ENCODE data around the gene REEP5.
A peak's percentile ranks its signal among the peaks of the same experiment; 100 is the strongest.
"Not testable (repeated sequence)": the region's sequence is repeated elsewhere in the genome, so short reads cannot be mapped to it uniquely, and the experiment has no call there.

Gene REEP5

DNA sequence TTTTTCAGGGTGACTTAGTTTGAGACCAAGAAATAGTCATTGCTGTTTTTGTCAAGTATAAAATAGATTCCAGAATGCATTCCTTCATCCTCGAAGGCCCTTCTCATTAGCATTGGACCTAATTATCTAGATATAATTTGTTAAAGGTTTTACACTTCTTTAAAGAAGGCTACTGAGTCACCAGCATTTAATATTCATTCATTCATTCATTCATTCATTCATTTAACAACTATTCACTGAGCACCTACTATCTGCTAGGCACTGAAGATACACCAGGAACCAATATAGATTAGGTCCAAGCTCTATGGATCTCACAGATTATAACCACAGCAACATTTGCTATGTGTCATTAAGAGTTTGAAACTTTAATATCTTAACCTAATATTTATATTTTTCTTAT, 11.1 kb upstream of the REEP5 start:
- no peak for DNase-seq (ENCODE audit: low read depth, low spot score)

DNA sequence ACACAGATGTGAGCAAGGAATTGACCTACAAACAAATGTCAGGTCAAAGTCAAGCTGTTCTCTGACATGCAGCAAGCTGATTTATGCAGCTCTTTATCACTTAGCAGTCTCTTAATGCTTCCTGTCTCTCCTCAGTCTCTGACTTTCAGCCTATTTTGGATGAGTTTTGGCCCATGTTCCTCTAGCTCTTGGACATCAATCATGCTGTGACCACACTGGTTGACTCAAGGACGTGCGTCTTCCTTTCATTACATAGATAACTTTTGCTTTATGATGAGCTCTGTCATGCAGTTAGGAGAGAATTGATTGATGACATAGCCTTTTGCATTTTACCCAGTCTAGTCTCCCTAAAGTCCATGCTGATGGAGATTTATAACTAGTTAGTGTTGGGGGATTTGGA, 9.4 kb upstream of the REEP5 start:
- DNase-seq (ENCODE audit: low read depth, low spot score) = no peak

DNA sequence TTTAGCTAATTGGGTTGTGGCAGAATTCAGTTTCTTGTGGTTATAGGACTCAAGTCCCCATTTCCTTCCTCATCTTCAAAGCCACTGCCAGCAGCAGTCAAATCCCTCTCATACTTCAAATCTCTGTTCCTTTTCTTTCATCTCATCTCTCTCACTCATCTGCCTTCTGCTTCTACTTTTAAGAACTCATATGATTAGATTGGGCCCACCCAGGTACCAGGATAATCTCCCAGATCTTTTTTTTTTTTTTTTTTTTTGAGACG, 8.0 kb upstream of the REEP5 start:
- no peak for DNase-seq (ENCODE audit: low read depth, low spot score)

DNA sequence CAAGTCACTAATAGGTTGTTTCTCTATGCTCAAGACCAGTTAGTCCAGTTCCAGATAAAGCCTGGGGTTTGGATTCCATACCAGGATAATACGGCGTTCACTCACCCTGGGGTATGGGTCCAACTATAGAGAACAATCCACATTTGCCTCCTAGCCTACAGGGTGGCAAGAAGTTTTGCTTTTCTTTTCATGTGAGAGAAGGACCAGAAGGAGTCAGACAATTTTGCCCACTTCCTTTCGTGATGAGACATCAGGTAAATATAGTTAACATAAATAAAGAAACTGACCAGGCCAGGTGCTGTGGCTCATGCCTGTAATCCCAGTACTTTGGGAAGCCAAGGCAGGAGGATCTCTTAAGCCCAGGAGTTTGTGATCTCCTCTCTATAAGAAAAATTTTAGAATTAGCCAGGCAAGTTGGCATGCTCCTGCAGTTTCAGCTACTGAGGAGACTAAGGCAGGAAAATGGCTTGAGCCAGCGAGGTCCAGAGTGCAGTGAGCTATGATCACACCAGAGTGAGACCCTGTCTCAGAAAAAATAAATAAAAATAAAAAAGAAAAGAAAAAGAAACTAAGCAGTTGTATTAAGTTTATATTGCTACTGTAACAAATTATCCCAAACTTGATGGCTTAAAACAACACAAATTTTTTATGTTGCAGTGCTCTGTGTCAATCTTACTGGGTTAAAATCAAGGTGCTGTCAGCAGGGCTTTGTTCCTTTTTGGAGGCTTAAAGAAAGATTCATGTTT, 7.5 kb upstream of the REEP5 start:
- DNase-seq (ENCODE audit: low read depth, low spot score) = no peak

DNA sequence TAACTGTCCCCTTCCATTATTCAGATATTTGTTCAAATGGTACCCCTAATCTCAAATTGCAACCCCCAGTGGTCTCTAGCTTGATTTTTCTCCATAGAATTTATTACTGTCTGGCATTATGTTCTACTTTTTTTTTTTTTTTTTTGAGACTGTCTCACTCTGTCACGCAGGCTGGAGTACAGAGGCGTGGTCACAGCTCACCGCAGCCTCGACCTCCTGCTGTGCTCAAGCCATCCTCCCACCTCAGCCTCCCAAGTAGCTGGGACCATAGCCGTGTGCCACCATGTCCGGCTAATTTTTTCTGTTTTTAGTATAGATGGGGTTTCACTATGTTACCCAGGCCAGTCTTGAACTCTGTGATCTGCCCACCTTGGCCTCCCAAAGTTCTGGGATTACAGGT, 2.0 kb upstream of the REEP5 start:
- no peak for DNase-seq (ENCODE audit: low read depth, low spot score)

DNA sequence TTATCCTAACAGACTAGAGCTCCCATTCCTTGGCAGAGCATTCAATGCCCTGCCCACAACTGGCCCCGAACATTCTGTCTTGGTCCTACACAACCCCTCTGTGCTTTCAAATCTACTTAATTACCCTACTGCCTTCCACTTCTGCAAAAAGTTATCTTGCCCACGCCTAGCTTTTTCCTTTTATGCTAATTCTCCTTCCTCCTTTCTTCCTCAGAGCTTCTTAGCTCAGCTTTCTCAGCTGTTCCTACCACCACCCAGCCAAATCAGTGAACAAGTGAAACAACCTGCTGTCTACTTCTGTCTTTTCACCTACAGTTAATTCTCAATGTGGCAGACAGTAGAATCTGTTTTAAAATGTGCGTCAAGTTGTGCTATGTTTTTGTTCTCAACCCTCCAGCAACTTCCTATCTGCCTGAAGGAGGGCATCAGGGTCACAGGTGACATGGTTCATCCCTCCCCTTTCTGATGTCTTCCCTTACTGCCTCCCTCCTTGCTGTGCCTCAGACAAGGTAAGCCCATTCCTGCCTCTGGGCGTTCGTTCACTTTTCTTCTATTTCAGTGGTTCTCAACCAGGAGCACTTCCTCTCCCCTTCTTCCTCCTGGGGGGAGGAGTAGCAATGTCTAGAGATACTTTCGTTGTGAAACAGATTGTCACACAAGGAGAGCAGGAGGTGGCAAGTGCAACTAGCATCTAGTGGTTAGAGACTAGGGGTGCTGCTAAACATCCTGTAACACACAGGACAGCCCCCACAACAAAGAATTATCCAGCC, 1.3 kb upstream of the REEP5 start:
- peak; percentile 15 for DNase-seq (ENCODE audit: low read depth, low spot score)

DNA sequence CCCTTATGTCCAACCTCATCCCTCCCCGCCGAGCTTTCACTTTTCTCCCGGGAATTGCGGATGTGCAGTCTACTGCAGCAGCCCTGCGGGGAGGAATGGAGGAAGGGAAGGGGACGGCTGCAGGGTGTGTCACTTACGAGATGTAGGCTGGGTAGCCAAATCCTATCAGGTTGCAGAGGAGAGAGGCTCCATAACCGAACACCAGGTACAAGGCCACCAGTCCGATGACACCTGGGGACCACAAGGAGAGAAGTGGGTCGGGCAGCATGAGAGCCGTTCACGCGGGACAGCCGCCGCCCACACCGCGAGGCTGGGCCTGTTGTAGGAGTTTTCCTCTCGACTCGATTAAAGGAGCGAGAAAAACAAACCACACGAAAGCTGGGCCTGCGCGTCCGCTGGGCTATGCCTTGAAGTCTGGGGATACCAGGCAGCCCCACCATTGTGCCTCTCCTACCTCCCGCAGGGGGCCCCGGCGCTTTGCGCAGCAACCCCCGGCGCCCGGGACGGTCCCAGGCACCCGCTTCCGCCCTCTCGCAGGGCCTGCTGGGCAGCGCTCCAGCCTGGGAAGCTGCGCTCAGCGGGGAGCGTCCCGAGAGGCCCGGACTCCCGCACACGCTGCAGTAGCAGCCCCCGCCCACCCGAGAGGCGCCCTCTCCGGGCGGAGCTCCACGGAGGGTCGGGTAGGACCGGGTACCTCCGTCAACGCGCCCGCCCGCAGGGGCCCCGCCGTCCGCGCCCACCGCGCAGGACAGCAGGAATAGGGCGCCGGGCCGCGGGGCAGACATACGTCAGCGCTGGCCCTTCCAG, 798 bp downstream of the REEP5 start:
- peak; percentile 70 for DNase-seq (ENCODE audit: low read depth, low spot score)

DNA sequence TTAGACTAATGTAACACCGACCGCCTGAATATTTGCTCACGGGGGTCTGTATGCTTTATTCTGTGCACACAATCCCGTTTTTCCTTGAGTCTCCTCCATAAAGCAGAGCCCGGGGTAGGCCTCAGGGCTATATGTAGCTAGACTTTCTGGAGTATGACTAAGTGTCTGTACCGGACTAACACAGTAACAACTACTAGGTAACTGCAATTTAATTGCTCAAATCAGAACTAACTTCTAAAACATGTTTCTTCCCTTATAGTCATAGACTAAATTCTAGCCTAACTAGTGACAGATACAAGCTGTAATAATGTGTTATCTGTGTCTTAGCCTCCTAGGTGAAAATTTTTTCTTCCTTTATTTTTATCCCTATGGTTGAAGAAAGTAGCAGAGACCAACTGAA, 2.1 kb downstream of the REEP5 start:
- no peak for DNase-seq (ENCODE audit: low read depth, low spot score)

DNA sequence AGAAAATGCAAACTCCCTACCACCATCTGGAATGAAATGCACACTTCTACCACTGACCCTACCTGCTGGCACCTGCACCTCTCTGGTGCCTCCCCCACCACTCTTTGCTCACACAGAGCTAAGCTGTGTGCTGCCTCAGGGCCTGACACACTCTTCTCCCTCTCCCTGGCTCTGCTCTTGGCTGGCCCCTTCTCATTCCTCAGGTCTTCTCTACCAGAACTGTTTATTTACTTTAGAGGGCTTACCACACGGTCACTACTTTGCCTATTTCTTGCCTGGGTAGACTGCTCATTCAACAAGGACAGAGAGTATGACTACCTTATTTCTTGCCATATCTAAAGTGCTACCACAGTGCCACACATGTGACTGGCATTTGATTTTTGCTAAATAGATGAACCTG, 3.3 kb downstream of the REEP5 start:
- no peak for DNase-seq (ENCODE audit: low read depth, low spot score)

DNA sequence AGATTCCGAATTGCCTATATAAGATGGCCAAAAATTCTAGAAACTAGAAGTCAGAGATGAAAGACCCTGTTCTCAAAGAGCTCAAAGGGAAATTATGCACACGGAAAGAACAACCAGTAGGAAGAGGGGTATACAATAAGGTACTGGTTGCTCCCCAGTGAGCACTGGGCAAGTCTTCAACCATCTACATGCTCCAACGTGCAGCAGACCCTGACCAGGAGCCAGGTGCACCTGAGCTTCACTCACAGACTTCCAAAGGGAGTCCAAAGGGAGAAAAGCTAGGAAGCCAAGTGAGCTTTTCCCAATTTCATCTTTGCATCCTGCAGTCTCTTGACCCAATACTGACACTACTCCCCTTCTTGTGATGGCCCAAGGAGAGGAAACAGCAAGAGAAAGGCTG, 3.9 kb downstream of the REEP5 start:
- DNase-seq (ENCODE audit: low read depth, low spot score) = no peak

DNA sequence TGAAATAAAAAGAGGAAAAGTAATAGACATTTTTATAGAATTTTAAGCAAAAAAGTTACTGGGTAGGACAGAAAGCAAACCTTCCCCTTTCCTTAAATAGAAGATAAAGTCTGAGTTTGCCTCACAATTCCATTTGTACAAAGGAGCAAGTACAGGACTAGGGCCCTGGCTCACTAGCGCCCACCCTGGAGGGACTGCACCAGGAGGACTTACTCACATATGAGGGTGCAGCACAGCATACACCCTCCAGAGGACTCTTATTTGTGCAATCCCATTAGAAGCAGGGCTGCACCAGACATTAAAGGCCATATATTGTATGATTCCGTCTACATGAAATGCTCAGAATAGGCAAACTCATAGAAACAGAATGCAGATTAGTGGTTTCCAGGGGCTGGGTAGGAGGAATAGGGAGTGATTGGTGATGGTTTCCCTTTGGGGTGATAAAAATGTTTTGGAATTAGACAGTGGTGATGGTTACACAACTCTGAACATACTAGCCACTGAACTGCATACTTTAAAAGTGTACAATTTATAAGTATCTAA, 4.5 kb downstream of the REEP5 start:
- no peak for DNase-seq (ENCODE audit: low read depth, low spot score)

DNA sequence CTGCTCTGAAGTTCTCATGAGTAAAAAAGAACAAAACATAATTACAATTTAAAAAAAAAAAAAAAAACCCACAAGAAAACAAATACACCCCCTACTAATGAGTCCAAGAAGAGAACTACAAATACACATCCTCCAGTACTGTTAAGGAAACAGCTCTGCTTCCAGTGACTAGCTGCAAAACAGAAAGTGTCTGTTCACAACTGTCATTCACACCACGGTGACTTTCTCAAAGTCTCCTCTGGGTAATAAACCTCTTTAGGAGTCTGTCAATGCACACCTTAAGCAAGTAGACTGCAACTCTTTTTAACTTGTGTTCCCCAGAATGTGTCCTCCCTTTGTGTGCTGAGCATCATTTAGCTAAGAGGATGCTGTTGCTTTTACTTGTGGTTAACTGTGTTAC, 6.2 kb downstream of the REEP5 start:
- DNase-seq (ENCODE audit: low read depth, low spot score) = no peak

DNA sequence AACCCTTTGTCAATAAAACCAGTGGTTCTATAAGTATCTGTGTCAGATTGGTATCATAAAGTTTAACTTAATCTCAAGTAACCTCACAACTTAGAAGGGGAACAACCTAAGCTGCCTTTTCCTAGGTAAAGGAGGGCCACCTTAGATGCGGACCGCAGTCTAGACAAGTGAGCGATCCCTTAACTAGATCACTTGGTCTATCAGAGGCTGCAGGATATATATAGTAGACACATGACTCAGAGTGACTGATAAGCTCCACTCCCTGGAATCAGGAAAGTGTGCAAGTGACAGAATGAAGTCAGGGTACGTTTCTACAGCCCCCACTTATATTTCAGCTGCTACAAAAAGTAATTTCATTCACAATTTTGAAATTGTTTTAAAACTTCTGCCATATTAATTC, 7.4 kb downstream of the REEP5 start:
- DNase-seq (ENCODE audit: low read depth, low spot score) = no peak

DNA sequence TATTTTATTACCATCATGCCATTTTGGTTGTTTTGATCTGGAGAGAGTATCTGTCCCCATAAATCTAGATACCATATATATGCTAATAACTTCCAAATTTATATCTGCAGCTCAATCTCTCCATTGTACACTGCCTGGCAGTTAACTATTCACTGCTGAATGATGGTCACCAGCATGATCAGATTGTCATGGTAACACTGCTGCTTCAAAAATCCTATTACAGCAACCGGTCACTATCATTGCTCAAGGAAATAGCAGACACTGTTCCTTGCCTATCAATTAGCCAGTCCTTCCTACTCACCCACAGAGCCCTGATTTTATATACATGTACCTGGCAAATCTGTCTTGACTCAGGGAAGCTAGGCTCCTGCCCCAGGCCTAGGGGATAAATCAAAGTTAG, 11.5 kb downstream of the REEP5 start:
- DNase-seq (ENCODE audit: low read depth, low spot score) = no peak

DNA sequence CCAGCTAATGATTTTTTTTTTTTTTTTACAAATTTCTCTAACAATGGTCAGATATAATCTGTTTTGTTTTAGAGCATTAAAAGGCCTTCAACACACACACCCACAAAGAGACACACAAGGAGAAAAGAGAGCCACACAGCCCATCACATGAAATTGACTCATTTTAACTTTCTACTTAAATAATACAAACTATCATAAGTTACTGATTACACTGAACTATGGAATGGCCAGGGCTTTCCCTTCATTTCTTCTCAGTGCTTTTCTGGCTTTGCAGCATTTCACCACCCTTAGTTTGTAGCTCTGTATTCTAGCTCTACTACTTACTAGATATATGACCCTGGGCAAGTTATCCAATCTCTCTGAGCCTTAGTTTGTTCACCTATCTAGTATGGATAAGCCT, 13.2 kb downstream of the REEP5 start:
- no peak for DNase-seq (ENCODE audit: low read depth, low spot score)

DNA sequence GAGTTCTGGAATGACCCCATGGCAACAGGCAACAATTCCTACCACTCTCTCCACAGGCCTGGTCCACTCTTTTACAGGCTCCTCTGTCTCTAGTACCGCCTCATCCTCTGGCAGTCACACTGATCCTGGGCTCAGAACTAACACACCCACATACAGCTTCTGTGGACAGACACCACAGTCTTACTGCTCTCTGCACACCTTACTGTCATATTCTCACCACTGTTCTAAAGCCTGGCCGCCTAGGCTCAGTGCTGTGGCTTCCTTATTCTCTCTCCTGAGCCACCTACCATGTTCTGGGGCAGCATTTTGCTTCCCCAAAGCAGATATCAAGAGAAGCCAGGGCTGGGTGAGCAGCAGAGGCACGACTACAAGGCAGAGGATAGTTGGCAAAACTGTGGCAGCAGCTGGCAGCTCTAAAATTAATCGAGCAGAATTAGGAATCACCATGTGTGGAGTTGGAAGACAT, 14.8 kb downstream of the REEP5 start:
- no peak for DNase-seq (ENCODE audit: low read depth, low spot score)

DNA sequence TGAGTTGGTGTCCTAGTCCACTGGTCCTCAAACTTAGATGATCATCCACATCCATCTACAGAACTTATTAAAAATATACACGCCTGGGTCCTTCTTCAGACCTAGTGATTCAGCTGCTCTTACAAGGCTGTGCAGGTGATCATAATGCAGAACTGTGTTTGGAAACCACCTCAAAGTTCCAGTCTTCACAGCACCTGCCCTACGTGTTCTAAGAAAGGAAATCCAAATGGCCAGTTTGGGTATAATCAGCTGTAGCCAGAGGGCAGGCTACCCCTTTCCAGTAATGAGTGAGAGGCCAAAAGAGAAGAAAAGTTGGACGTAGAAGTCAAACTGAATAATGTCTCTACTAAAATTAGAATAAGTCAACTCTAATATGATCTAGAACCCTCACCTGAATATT, 15.4 kb downstream of the REEP5 start:
- DNase-seq (ENCODE audit: low read depth, low spot score) = no peak

DNA sequence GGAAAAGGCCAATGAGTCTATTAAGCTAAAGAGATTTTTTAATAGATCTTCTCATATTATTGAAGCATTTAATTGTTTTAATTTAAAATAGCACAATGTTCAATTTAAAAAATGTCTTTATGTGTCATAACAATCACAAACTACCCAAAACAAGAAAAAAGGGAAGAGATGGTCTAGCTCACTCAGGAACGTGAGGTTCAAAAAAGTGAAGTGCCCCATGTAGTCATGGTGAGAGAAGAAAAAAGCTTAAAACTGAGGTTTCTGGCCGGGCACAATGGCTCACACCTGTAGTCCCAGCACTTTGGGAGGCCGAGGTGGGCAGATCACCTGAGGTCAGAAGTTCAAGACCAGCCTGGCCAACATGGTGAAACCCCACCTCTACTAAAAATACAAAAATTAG, 17.0 kb downstream of the REEP5 start:
- DNase-seq (ENCODE audit: low read depth, low spot score) = not testable (repeated sequence)

DNA sequence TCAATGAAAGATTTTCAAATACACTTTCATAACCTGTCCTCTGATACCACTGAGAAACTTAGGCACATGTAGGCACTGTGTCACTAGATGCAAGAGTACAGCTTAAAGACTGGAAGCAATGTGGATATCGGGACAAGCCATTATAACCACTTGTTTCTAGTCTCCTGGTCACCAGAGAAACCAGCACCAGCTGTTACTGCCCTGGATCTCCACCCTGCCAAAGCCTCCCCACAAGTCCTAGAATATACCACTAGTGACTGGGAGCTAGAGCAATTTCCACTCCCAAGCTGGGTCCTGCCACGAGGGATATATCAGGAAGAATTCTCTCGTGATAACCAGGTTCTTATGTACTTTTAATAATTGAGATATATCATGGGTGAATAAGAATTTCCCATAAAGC, 19.5 kb downstream of the REEP5 start:
- no peak for DNase-seq (ENCODE audit: low read depth, low spot score)

DNA sequence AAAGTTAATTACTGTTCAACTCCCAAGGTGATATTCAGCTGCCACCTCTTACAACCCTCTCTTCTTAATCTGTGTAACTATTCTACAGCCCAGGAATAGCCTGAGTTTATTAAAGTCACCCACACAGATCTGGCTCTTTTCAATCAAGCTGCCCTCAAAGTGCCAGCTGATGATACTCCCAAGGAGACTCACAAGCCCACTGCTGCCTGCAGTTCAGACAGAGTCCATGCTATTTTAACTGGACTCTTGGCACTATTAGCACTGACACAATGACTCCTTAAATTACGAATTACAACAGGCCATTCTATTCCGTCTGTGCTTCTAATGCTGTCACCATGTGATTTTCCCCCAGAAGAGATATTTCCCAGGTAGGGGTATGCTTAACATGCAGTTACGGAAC, 26.3 kb downstream of the REEP5 start:
- DNase-seq (ENCODE audit: low read depth, low spot score) = no peak

DNA sequence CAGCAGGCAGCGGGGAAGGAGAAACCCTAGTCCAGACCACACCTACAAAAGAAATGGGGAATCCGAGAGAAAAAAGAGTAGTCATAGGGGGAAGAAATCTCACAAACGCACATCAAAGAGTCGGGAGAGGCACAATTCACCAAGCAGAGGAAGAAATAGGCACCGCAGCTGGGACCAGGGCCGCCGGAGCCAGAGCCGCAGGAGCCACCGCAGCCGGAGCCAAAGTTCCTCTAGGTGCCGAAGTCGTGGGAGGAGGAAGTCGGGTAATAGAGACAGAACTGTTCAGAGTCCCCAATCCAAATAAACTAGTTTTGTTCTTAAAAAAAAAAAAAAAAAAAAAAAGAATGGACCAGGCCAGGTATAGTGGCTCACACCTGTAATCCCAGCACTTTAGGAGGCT, 29.3 kb downstream of the REEP5 start:
- DNase-seq (ENCODE audit: low read depth, low spot score) = no peak

DNA sequence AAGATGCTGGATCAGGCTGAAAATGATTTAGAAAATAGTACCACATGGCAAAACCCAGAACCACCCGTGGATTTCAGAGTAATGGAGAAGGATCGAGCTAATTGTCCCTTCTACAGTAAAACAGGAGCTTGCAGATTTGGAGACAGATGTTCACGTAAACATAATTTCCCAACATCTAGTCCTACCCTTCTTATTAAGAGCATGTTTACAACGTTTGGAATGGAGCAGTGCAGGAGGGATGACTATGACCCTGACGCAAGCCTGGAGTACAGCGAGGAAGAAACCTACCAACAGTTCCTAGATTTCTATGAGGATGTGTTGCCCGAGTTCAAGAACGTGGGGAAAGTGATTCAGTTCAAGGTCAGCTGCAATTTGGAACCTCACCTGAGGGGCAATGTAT, 30.0 kb downstream of the REEP5 start:
- not testable (repeated sequence) for DNase-seq (ENCODE audit: low read depth, low spot score)

All from ELF-1 (cell line).